NCI-H1092 treated with DMSO at 0.1 percent for 48 hours (cell line): ENCODE measurements around the gene ZNF581.

Source experiments
- DNase-seq: peaks from one replicate; lab custom pipeline; 2025; lab: John Stamatoyannopoulos, UW

ZNF581 gene, protein sequence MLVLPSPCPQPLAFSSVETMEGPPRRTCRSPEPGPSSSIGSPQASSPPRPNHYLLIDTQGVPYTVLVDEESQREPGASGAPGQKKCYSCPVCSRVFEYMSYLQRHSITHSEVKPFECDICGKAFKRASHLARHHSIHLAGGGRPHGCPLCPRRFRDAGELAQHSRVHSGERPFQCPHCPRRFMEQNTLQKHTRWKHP

GRCh38 chr19:55643003-55643886 is at the start of gene ZNF581:
TSS of gene ZNF581 (plus strand) at chr19:55643649. CDS start at chr19:55644572, 923 bp downstream.
- DNase-seq = peak; percentile 52

DNA sequence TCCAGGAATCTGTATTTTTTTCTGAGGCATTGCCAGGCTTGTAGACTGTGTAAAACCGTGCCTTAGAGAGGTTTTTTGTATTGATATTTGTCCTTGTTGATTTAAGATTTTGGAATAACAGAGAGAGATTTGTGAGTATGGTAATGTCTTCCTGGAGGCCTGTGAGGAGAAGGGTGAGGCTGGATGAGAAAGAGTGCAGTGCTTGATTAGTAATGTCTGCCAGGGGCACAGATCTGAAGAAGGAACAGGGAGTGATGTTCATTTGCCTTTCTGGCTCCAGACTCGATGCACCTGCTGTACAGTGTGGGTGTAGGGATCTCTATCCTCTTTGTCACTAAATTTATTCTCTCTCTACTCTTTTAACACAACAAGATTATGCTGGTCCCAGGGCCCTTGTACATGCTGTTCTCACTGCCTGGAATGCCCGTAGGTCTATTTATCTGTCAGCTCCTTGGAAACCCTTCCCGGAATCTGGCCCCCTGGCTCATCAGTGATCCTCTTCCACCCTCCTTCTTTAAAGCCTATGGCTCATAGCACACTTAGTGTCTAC is 48.4 kb upstream of the ZNF581 start:
- DNase-seq = no peak

- DNase-seq = no peak
Measured at GRCh38 chr19:55596304-55596703, 47.1 kb upstream of the ZNF581 start.

DNA sequence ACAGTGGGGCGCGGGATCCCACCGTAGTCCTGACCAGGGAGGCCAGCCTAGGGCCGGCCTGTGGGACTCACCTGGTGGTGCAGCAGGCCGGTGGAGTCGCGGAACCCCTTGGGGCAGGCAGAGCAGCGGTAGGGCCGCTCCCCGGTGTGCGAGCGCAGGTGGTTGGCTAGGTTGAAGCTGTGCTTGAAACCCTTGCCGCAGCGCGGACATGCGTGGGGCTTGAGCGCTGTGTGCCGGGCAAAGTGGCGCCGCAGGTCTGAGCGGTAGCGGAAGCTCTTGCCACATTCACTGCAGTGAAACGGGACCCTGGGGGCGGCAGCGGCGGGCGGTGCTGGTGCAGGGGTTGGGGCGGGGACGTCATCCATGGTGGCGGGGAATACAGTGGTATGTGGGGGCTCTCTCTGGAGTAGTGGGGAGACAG is 45.9 kb upstream of the ZNF581 start:
- DNase-seq = no peak

DNA sequence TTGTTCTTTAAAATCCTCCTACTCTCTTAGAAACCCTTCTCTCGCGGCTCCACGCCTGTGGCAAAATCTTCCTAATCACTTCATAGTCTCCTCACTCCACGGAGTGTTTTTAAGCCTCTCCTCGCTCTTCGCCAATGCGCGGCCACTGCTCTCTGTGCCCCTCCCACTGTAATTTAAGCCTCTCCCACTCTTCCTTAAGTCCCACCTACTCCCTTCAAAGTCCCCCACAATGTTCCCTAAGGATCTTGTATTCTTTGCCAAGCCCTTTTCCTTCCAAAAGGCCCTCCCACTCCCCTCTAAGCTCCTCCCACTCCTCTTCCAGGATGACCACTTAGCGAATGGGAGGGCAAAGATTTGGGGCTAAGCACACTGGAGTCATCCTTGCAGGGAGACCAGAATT is 45.4 kb upstream of the ZNF581 start:
- no peak for DNase-seq

DNA sequence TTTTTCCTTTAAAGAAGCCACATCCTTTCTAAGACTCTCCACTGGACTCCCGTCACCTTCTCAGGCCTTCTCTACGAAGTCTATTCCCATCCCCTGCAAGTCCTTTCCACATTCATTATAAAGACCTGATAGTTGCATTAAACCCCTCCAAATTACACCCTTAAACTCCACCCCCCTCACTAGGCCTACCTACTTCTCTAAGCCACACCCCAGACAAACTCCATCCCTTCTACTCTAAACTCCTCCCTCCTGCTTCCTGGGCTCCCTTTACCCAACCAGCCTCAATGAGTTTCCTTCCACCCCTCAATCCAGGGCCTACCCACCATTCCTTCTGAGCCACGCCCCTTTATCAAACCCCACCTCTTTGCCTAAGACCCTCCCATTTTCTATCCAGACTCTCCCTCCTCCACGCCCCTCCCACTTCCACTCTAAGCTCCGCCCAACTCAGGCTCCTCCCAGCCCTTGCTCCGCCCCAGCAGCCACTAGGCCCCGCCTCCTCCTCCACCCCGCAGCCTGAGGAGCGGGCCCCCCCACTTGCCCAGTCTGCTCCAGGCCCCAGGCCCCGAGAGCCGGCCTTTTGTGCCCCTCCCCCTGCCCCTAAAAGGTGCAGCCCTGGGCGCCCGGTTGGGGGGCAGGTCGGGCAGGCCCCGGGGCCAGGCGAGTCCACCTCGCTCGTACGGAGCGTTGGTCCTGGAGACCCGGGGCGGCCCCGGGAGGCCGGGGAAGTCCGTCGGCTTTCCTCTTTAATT is 44.6 kb upstream of the ZNF581 start:
- DNase-seq = peak; percentile 85

DNA sequence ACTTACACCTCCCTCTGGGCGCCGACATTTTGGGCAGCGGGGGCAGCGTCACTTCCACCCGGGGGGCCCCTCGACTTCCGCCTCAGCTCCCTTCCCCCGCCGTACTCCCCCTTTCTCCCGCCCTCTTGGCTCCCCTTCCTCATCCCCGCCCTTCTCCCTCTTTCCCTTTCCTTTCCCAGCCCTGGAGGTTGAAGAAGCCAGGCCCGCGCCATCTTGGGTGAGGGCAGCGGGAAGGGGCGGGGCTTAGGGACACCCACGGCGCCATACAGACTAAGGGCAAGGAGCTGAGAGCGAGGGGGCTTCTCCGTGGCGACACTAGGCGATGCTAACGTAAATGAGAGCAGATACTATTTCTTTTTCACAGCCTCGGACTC is 44.0 kb upstream of the ZNF581 start, which contains the start of gene FIZ1:
Gene FIZ1, minus strand, starts transcription at position 50 of the 374 bp plus-strand sequence. CDS start 1,652 bp downstream, outside the sequence.
- DNase-seq = peak; percentile 97

DNA sequence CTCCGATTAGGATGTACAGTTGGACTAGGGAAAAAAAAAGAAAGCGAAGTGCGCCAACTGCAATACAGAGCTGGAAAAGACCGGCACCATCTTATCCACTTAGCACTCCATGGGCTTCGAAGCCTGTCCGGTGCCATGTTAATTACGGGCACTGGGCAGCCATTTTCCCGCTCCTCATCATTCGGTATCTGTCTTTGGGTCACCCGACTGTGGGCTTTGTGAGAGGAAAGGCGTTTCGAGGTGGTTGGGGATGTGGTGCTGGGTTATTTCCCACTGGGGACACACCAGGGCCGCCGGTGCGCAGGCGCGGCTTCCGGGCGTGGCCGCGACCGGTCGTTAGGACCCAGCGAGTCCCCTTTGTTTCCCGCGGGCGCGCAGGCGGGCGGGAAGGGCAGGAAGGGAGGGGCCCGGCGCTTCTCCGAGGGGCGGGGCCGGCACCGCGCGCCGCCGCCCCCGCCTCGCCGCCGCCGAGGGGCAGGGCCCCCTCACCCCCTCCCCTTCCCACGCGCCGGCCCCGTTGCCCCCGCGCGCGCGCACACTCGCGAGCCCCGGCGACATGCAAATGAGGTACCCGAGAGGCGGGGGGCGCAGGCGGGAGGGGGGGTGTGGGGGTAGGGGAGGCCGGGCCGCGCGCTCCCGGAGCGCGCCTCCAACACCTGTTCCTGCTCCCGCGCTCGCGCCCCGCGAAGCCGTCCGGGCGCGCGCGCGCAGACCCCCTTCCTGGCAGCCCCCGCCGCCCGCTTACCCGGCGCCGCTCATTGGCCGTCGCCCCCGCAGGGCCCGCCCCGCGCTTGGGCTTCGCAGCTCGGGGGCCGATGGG is 43.4 kb upstream of the ZNF581 start, which contains the start of gene ZNF524:
Gene ZNF524, plus strand, starts transcription at position 447 of the 820 bp plus-strand sequence. CDS start 1,825 bp downstream, outside the sequence.
- DNase-seq = peak; percentile 97

DNA sequence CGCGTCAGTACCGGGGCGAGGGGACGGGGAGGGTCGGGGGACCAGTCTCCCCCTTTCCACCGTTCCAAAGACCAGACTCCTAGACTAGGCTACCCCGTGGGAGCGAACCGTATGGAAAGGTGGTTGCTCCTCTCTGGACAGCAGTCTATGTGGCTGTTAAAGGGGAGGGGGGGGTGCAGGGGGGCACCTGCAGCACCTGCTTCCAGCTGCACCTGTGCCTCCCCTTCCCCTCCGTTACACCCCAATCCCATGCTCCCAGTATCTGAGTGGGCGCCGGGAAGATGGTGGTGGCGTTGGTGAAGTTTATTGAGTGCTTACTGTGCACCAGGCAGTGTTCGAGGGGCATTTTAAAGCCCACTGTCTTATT is 42.8 kb upstream of the ZNF581 start:
- no peak for DNase-seq

DNA sequence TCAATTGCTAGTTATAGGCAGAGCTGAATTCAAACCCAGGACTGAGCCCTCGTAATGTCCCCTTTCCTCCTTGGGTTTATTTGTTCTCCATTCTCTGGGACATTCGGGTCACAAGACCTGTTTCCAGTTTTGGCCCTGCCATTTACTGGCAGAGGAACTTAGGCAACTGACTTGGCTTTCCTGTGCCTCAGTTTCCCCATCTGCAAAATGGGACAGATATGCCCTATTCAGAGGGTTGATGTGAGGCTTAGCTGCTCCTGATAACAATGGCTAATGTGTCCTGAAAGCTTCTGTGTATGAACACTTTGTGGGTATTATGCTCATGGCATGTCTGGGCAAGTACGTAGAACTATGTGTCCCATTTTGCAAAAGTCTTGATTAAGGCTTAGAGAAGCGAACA is 42.4 kb upstream of the ZNF581 start:
- no peak for DNase-seq

DNA sequence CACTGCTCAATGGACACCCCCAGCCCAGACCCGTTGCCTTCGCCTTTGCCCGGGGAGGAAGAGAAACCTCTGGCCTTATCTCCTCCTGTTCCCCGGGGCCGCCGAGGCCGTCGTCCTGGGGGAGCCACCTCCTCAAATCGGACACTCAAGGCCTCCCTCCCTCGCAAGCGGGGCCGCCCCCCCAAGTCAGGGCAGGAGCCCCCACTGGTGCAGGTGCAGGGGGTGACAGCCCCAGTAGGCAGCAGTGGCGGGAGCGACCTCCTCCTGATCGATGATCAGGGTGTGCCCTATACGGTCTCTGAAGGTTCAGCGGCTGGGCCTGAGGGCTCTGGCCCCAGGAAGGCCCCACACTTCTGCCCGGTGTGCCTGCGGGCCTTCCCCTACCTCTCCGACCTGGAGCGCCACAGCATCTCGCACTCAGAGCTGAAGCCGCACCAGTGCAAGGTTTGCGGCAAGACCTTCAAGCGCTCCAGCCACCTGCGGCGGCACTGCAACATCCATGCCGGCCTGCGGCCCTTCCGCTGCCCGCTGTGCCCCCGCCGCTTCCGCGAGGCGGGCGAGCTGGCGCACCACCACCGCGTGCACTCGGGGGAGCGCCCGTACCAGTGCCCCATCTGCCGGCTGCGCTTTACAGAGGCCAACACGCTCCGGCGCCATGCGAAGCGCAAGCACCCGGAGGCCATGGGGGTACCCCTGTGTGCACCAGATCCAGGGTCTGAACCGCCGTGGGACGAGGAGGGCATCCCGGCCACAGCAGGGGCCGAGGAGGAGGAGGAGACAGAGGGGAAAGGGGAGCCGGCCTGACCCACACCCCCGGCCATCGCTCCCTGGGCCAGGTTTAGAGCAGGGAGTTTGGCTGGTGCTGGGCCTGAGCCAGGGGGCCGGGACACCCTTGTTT is 41.1 kb upstream of the ZNF581 start:
- DNase-seq = no peak

DNA sequence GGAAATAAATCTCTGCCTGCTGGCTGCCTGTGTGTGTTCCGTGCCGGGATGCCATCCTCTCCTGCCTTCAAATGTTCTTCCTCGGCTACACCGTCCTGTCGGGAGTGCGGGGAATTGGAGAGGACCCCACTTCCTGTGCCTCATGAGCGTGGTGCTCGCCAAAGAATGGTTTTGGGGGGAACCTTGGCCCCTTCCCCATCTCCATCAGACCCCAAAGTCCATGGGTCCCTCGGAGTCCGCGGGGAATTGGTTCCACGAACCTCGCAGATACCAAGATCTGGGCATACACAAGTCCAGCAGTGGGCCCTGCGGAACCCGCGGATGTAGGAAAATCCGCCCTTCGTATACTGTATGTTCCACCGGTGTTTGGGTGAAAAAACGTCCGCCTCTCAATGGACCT is 40.3 kb upstream of the ZNF581 start:
- no peak for DNase-seq

DNA sequence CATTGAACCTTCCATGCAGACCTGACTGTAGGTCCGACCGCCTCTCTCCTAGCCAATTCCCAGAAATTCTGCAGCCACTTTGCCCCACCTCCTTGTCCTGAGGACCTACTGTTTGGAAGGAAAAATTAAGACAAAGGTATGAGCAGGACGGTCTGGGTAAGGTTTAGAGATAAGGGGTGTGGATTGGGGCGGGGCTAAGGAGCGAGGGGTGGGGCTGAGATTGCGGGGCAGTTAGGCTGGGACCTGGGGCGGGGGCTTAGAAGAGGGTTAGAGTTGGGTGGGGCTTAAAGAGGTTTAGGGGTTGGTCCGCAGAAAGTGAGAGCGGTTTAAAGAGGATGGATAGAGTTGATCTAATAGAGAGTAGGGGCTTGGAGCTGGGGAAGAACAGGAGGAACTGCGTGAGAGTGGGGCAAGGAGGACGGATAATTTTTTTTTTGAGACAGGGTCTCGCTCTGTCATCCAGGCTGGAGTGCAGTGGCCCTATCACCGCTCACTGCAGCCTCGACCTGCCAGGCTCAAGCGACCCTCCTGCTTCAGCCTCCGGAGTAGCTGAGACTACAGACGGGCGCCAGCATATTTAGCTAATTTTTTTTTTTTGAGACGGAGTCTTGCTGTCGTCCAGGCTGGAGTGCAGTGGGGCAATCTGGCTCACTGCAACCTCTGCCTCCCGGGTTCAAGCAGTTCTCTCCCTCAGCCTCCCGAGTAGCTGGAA is 39.7 kb upstream of the ZNF581 start:
- no peak for DNase-seq

DNA sequence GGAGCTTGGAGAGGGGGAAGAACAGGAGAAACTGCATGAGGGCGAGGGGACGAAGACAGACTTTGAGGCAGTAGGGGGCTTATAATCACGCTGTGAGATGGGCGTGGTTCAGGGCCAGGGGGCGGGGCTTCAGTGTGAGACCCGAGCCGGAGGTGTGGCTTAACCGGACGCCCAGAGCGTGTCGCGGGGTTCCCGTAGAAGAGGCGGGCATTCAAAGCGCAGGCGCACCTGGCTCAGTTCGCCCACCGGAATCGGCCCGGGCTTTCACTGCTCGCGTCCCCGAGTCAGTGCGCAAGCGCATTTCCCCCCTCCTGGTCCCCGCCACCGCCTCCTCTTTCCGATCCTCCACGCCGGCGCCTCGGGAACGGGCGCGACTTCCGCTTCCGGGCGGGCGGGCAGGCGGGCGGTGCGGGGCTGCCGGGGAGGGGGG is 38.2 kb upstream of the ZNF581 start:
- DNase-seq = peak; percentile 91

GRCh38 chr19:55605637-55606470 is 37.6 kb upstream of the ZNF581 start, which contains the start of gene ZNF865:
TSS of gene ZNF865 (plus strand) at chr19:55605647. CDS start at chr19:55613619, 7,972 bp downstream.
- peak; percentile 58 for DNase-seq

GRCh38 chr19:55606471-55606787 is 37.0 kb upstream of the ZNF581 start:
- DNase-seq = no peak

DNA sequence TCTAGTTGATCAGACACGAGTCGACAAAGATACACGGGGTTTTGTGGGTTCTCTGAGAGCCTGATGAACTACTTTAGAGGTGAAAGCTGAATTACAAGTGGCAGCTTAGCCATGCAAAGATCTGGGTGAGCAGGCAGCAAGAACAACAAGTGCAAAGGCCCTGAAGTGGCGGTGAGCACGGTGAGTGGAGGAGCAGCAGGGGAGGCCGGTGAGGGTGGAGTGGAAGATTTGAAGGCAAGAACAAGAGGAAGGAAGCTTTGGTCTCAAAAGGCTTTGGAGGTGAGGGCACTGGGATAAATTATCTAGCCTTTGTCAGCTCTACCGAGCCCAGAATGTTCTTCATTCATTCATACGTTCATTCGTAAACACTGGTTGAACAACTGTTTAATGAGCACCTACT is 36.6 kb upstream of the ZNF581 start:
- no peak for DNase-seq

GRCh38 chr19:55609326-55609725 is 34.1 kb upstream of the ZNF581 start:
- DNase-seq = no peak
